PFSK-1 (cell line): ENCODE data around the gene CNGA3.

Experiments
- FOXP2 ChIP-seq: optimal IDR thresholded peaks from 2 replicates; pipeline ENCODE3; 2011; ENCODE audit warnings: borderline replicate concordance, control low read depth, inconsistent platforms; ENCODE audit not compliant: insufficient read depth; ENCODE audit errors: extremely low read length, extremely low read depth
- POLR2AphosphoS5 ChIP-seq: IDR thresholded peaks from 2 replicates; pipeline ENCODE4 v1.6.1; 2012; ENCODE audit warnings: low read depth, mild to moderate bottlenecking, control low read depth, low read length, moderate library complexity
- REST ChIP-seq, 2 experiments: IDR thresholded peaks; 2 replicates each; pipeline versions ENCODE4 v1.6.1 to v1.8.0; 2011 to 2012; ENCODE audit warnings: low read depth in 2 of 2, low read length in 2 of 2, control low read depth in 1 of 2, inconsistent platforms in 1 of 2, mild to moderate bottlenecking in 1 of 2, moderate library complexity in 1 of 2; ENCODE audit not compliant: insufficient read depth in 1 of 2
- SIN3A ChIP-seq: IDR thresholded peaks from 2 replicates; pipeline ENCODE4 v1.6.1; 2012; ENCODE audit warnings: mild to moderate bottlenecking, low read length, moderate library complexity, borderline replicate concordance; ENCODE audit not compliant: insufficient read depth
- TAF1 ChIP-seq: IDR thresholded peaks from 2 replicates; pipeline ENCODE4 v1.6.1; 2012; ENCODE audit warnings: low read length, control low read depth, borderline replicate concordance; ENCODE audit not compliant: insufficient read depth

Gene CNGA3

GRCh38 chr2:98388601-98389250 is 42.5 kb downstream of the CNGA3 start:
- TF ChIP-seq FOXP2, result no peak
- no peak for TF ChIP-seq REST (IDR thresholded peaks at IDR 0.05; ENCODE audit: insufficient read depth in 1 of 2, low read depth in 2 of 2, low read length in 2 of 2)
- no peak for TF ChIP-seq SIN3A
- TF ChIP-seq TAF1, result no peak
- no peak for TF ChIP-seq POLR2AphosphoS5

DNA sequence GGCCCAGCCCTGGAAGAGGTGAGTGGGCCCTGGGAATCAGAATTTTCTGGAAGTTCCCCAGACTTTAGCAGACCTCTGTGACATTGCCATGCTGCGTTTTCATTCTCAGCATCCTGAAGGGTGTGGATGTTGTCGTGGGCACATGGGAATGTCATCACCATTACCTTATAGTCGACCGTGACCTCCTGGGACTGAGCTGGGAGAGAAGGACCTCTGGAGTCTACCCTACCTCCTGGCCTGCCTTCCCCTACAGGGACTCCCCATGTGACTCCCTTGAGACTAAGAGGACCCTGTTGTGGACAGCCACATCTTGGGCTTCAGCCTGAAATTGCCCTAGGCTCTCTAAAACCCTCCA is 43.0 kb downstream of the CNGA3 start:
- TF ChIP-seq REST (IDR thresholded peaks at IDR 0.05; ENCODE audit: insufficient read depth in 1 of 2, low read depth in 2 of 2, low read length in 2 of 2), result no peak
- no peak for TF ChIP-seq TAF1
- no peak for TF ChIP-seq FOXP2
- TF ChIP-seq SIN3A, result no peak
- no peak for TF ChIP-seq POLR2AphosphoS5

GRCh38 chr2:98390571-98391476 is 44.6 kb downstream of the CNGA3 start:
- TF ChIP-seq REST (IDR thresholded peaks at IDR 0.05; ENCODE audit: insufficient read depth in 1 of 2, low read depth in 2 of 2, low read length in 2 of 2) (no peak), SIN3A (no peak), FOXP2 (no peak), POLR2AphosphoS5 (no peak), TAF1 (no peak)

DNA sequence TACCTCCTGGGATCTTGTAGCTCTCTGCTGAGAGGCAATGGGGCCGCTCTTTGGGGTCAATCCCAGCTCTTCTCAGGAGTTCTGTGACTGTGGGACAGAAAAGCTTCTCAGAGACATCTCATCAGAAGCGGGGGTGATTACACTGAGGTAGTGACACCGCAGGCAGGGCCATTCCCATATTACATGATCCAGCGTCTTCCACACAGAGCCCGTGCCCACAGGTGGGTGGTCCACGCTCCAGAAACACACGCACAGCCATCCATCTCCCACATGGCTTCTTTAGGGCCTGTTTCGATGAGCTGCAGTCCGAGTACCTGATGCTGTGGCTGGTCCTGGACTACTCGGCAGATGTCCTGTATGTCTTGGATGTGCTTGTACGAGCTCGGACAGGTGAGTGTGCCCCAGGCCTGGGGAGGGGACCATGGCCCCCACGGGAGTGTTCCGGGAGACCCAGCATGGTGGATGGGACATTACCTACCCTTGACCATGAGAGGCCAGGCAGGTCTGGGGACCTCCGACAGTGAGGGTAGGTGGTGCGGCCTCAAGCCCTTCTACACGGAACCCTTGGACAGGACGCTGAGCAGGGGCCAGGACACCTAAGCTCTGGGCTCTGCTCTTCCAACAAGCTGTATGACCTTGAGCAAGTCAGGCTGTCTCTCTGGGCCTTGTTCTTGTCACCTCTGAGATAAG is 45.5 kb downstream of the CNGA3 start:
- no peak for TF ChIP-seq FOXP2
- no peak for TF ChIP-seq REST (IDR thresholded peaks at IDR 0.05; ENCODE audit: insufficient read depth in 1 of 2, low read depth in 2 of 2, low read length in 2 of 2)
- no peak for TF ChIP-seq POLR2AphosphoS5
- TF ChIP-seq TAF1, result no peak
- TF ChIP-seq SIN3A, result no peak
